Suppressor macrophage treated with lipopolysaccharide for 4 hours (primary cell): Measurements from ENCODE around the gene HCRT.
A peak's percentile ranks its signal among the peaks of the same experiment; 100 is the strongest.
"Not testable (repeated sequence)": the region's sequence is repeated elsewhere in the genome, so short reads cannot be mapped to it uniquely, and the experiment has no call there.

ENCODE experiments used
- DNase-seq: peaks from one replicate; pipeline ENCODE4 v3.0.0-alpha.2; 2020

Gene HCRT

DNA sequence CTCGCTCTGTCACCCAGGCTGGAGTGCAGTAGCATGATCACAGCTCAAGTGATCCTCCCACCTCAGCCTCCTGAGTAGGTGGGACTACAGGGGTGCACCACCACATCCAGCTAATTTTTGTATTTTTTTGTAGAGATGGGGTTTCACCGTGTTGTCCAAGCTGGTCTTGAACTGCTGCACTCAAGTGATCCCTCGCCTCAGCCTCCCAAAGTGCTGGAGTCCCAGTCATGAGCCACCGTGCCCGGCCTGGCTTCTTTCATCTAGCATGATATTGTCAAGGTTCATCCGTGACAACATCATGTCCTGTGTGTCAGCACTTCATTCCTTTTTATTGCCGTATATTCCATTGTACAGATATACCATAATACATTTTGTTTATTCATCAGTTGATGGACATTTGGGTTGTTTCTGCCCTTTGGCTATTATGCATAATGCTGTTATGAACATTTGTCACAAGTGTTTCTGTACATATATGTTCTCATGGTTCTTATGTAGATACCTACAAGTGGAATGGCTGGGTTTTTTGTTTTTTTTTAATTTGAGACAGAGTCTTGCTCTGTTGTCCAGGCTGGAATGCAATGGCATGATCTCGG lies 12.4 kb upstream of the HCRT start:
- DNase-seq = no peak

DNA sequence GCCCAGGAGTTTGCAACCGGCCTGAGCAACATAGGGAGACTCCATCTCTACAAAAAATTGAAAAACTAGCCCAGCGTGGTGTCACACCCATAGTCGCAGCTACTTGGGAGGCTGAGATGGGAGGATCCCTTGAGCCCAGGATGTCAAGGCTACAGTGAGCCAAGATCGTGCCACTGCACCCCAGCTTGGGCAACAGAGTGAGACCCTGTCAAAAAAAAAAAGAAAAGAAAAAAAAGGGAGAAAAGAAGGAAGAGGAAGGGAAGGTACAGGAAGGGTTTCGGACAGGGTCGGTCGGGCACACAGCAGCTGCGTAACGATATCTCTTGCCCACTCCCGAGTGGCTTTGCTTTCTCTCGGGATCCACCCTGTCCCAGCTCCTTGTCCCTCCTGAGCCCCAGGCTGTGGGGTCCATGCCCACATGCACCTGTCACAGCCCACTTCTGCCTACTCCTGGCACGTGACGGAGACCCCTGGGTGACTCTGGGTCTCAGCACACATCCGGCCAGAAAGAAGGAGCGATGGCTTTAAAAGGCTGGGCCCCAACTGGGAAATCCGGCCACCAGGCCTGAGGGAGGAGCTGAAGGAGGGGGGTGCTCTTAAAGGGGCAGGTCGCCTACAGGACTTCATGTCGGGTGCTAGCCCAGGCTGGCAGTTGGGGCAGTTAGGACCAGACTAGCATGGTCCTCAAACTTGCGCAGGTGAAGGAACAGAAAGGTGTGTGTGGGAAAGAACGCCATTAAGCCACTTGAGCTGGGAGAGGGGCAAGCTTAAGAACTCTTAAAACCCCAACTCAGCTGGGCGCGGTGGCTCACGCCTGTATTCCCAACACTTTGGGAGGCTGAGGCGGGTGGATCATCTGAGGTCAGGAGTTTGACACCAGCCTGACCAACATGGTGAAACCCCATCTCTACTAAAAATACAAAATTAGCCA lies 9.0 kb upstream of the HCRT start, which contains the start of gene GHDC:
Gene GHDC (minus strand): TSS at position 526 of the 931 bp plus-strand sequence. CDS start 913 bp downstream, outside the sequence.
- DNase-seq = peak; percentile 82

DNA sequence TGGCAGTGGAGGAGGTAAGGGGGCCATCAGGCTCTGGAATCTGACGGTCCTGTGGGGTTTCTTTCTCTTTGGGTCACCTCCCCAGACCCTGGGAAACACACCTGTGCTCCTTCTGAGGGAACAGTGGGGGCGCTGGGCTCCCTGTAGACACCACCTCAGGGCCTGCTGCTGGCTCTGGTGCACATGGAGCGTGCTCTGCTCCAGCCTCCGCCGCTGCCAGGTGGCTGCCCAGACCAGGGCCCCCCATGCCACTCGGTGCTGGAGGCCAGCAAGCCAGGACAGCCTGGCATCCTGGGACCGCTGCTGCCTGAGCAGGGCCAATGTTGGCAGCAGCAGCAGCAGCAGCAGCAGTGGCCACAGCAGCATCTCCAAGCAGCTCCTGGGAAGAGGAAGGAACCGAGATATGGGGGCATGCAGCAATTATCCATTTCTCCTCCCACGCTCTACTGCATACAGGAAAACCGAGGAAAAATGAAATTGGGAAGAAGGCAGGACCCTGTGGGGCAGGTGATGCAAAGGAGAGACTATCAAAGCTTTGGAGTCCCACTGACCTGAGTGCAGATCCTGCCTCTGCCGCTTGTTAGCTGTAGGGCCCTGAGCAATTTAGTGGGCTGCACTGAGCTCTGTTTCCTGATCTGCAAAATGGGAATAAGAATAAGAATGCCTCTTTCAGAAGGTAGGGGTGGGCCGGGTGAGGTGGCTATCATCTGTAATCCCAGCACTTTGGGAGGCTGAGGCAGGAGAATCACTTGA lies 8.1 kb upstream of the HCRT start:
- no peak for DNase-seq

DNA sequence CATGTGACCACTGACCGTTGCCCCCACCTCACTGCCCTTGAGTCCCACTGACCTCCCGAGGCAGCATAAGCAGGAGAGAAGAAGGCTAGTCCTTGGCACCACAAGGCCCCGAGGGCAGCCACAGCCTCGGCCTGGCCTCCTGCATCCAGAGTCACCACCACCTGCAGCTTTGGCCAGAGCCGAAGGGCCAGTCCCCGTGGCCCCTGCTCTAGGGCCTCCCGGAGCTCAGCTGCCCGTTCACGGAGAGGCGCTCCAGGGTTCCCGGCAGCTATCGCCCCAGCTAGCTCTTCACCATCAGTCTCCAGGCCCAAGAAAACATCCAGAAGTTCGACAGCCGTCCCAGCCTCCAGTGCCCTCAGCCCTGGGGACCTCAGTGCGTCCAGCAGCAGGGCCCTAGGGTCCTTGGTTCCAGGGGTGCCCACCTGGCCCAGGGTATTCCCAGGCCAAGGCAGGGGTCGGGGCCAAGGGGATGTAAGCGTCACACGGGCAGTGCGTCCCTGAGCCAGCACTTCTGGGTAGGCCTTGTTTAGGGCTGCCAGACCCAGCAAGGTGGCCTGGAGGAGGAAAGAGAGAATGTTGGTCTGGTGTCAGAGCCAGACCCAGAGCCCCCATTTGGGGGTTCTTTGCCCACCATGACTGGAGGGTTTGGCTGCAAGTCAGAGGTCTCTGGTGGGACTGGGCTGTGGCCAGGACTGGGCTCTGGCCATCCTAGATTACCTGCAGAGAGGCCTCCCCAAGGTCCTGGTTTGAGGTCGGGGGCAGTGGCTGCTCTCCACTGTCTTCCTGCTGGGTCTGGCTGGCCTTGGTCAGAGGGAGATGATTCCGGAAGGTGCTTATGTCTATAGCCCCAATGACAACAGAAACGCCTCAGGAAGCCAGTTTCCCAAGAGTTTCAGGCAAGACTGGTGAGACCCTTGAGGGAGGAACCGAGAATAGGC lies 7.2 kb upstream of the HCRT start:
- DNase-seq = no peak

DNA sequence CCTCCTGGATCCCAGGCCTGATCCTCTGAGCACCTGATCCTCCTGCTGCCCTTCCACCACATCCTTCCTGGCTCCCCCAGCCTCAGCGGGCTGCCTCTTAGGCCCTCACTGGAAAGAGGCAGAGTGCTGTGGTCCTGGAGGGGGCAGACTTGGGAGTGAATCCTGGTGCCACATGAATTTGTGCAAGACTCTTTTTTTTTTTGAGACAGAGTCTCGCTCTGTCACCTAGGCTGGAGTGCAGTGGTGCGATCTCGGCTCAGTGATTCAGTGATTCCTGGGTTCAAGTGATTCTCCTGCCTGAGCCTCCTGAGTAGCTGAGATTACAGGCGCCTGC lies 6.0 kb upstream of the HCRT start:
- no peak for DNase-seq

DNA sequence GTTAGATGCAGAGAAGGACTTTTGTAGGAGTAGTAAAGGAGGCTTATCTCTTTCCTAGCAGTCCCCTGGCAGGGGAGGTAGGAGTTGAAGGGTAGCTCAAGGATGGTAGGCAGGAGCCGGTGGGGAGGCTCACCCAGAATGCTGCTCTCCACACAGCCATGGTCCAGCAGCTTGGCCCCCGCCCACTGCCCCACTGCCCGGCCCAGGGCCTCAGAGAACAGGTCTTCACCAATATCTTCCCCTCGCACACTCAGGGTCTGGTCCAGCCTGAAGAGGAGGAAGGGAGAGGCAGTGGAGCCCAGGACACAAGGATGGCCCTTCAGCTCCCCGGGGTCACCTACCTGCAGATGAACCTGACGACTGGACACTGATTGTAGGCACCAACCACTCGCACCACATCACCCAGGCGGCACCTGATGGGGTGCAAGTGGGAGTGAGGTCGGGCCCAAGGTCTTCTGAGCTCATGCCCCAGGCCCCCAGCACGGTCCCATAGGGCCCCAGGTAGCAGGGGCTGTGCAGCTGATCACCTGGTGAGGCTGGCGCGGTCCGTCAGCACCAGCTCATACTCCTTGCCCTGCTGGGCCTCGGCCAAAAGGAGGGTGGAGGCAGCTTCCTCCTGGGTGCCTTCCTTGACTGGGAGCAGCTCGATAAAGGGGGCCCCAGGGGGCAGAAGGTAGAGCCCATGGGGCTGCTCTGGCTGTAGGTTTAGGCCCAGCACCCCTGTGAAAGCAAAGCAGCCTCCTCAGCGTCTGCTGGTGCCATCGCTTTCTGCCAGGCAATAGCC lies 5.4 kb upstream of the HCRT start:
- DNase-seq = no peak

DNA sequence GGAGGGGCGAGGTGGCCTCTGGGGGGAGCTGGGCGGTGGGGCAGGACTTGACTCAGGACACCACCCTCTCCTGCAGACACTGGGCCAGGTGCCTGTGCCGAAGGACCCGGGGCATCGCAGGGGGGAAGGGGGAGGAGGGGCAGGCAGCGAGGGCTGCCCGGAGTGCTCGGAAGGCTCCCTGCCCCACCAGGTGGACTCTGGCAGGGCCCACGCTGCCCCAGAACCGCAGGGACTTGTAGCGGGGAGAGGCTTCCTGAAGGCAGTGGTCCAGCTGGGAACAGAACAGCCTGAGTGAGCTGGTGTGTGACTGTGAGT lies 4.4 kb upstream of the HCRT start:
- no peak for DNase-seq

DNA sequence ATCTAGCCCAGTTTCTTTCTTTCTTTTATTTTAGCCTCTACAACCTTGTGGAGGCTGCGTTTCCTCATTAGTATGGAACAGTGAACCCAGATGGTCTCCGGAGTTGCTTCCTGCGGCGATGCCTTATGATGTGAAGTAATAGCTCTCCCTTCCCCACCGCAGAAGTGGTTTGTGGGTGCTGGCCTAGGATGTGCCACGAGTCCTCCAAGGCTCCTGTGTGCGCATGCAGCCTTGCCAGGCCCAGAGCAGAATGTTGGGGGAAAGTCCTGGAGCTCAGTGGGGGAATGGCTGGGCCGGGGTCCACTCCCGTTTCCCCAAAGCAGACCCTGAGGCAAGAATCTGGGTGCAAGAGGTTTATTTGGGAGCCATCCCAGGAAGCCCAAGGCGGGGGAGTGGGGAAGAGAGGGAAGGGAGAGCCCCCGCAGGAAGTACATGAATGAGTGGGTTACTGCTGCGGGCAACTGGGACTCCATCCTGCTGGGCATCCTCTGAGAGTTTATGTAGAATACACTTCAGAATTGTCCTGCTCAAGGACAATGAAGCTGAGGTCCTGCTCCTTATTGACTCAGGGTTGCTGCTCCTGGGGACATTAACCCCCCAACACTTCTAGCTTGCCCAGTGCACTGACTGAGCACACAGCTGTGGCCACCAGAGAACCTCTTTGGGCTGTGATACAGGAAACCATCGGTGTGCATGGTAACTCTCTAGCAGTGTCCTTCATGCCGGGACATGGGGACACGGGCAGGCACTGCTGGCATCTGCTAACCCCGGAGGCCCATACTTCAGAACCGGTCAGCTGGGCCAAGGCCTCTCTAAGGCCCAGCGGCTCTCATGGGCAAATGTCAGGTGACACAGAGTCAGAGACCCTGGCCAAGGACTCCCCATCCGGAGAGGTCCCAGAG lies 3.7 kb upstream of the HCRT start:
- peak; percentile 69 for DNase-seq

DNA sequence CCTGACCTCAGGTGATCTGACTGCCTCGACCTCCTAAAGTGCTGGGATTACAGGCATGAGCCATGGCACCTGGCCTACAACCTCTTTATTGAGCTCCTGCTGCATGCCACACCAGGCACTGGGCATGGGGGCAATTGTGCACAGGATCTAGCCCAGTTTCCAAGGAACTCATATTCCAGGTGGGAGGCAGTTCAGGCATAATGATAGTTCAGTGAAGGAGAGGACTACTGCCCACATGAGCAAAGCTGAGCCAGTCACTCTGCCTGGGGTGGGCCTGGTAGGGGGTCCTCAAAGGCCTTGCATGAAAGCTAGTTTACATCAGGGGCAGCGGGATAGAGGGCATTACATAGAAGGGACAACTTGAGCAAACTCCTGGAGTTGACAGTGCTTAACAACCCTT lies 2.6 kb upstream of the HCRT start:
- no peak for DNase-seq

DNA sequence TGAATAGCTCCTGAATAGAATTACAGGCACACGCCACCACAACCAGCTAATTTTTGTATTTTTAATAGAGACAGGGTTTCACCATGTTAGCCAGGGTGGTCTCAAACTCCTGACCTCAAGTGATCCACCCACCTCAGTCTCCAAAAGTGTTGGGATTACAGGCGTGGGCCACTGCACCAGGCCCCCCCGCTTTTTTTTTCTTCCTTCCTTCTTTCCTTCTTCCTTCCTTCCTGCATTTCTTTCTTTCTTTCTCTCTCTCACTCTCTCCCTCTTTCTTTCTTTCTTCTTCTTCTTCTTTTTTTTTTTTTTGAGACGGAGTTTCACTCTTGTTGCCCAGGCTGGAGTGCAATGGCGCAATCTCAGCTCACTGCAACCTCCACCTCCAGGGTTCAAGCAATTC lies 939 bp upstream of the HCRT start:
- not testable (repeated sequence) for DNase-seq

DNA sequence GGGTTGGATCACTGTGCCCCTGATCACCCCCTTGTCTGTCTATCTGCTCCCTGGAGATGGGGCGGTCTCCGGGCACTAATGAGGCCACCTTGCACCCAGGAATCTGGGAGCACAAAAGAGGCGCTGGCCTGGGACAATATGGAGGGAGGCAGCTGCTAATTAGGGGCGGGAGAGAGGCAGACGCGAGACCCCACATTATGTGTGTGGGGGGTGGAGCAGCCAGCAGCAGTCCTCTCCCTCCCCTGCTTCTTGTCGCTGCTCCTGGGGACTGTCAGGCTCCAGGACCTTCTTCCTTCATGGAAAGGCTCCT lies 324 bp upstream of the HCRT start:
- no peak for DNase-seq

DNA sequence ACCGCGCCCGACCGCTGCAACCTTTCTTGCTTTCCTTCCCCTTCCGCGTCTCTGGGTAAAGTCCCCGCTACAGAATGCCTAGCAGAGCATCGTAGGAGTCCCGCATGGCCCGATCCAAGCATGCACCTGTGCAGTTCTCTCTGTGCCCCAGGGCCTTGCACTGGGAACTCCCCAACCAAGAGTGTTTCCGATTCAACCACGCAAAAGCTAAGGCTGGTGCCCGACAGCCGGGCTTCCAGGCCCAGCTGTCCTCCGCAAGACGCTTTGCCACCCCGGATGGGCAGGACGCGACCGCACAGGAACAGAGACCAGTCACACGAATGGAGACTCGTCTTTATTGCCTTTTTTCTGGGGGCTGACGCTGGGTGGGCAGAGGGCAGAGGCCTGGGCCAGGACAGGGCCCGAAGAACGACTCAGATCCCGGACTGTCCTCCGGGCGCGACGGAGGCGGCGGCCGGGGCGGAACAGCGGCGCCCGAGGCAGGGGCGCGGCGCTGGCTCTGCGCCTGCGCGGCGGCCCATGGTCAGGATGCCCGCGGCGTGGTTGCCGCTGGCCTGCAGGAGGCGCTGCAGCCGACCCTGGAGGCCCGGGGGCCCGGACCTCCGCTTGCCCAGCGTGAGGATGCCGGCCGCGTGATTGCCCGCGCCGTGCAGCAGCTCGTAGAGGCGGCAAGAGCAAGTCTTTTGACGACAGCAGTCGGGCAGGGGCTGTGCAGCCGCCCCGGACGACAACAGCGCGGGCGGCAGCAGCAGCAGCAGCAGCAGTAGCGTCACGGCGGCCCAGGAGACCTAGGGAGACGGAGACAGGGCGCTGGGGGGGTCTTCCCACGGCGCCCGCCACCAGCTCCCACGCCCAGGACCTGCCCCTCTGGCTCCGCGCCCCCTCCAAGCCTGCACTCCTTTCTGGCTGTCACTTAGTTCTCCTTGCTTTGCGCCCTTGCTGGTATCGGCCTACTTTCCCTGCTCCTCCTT lies 1.2 kb downstream of the HCRT start:
- DNase-seq = peak; percentile 86

DNA sequence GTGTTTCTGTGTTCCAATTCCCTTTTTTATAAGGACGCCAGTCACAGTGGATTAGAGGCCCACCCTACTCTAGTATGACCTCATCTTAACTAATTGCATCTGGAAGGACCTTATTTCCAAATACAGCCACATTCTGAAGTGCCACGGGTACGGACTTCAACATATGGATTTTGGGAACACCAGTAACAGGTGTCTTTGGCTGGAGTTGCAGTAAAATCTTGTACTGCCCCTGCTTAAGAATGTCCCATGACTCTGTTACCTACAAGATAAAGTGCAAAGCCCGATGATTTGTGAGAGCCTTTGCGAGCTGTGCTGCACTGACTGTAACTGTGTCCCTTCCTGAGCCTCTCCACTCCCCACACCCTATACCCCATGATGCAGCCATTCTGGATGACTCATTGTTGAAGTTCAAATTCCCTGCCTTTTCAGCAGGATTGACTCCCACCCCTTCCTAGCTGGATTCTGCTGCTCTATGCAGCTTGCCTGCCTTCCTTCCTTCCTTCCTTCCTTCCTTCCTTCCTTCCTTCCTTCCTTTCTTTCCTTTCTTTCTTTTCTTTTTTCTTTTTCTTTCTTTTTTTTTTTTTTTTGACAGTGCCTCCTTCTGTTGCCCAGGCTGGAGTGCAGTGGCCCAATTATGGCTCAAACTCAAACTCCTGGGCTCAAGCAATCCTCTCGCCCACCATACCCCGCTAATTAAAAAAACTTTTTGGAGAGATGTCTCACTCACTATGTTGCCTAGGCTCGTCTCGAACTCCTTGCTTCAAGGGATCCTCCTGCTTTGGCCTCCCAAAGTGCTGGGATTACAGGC lies 2.1 kb downstream of the HCRT start:
- DNase-seq = peak; percentile 64

DNA sequence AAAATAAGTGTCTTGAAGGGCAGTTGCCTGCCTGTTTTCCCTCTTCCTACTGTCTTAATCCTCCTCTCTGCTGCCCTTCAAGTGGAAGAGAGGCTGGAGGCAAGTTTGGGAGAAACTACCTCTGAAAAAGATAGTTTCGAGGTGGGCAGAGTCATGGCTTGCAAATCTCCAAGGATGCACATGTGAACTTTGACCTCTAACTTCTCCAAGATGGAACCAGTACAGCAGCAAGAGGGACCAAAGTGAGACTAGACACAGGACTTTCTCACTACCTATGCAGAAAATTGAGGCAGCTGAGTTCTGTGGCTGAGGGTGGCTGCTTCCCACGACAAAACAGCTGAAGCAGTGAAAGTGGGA lies 3.4 kb downstream of the HCRT start:
- DNase-seq = no peak

DNA sequence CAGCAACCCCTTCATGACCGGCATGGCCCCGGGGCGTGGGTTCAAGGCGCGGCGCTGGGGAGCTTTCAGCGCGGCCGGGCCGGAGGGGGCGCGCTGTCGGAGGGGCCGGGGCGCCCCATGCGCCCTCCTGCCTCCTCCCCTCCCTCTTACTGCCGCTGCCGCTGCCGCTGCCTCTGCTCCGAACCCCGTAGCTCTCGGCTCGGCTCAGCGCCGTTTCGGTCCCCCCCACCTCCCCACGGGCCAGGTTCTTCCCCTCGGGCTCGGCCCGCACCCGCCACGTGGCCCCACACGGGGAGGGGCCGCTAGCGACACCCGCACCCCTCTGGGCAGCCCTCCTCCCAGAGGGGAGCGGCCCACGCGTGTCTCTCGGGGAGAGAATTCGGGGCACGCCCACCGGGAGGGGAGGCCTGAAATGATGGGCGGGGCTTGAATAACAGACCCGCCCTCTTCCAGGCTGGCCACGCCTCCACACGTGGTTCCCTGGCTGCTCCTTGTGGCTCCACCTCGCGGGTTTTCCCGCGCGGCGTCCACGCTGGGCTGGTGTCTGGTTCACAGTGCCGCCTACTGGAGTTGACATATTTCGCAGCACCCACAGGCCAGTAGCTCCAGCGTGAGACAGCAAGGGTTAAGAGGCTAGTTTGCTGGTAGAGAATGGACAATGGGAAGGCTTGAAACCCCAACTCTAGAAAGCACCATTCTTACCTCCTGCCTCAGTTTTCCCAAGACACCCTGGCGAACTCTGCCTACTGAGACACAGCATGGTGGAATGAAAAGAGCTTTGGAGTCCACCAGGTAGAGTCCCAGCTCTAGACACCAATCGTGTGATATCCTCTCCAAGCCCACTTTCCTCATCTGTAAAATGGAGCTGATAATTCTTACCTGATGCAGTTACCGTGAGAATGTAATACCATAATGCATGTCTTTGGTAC lies 4.1 kb downstream of the HCRT start, which contains the start of gene KCNH4:
Gene KCNH4 (minus strand): TSS at position 221 of the 929 bp plus-strand sequence. CDS start 197 bp downstream, at position 24.
- peak; percentile 96 for DNase-seq

DNA sequence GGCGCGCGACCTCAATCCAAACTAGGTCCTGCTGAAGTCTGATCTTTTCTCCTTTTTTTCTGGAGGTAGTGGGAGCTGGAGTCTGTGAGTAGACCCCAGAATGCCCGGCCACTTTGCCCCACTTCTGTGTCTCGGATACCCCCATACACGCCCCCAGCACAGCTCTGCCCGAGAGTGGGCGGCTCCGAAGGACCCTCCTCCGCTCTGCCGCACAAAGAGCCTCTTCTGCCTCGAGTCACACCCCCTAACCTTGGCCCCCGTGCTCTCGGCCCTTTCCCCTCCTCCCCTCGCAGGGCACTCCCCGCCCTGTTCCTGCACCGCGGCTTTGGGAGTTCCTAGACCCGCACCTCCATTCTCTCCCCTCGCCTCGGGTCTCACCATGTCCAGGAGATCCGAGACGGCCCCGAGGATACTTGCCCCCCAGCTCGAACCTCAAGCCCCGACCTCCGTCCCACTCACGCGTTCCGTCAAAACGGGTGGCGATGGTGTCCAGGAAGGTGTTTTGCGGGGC lies 4.8 kb downstream of the HCRT start:
- DNase-seq = no peak

DNA sequence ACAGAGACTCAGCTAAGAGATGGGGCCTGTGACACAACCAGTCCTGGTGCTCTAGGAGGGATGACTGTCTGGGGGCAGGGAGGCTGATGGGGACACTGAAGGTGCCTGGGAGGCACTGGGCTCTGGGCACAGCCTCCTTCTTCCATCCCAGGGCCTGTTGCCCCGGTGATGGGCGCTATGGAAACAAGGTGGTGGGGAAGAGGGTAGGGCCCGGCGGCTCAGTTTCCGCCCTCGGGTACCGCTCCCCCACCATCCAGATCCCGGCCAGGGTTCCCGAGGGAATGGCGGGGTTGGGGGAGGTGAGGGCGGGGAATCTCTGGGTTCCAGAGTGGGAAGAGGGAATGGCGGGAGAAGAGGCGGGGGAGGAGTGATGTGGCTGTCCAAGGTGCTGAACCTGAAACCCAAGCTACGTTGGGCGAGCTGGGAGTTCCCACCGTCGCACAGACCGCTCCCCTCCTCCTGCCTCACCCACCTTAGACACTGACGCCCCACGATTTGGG lies 5.3 kb downstream of the HCRT start:
- no peak for DNase-seq
